Measurements from ENCODE around the gene CNMD.

Gene CNMD

DNA sequence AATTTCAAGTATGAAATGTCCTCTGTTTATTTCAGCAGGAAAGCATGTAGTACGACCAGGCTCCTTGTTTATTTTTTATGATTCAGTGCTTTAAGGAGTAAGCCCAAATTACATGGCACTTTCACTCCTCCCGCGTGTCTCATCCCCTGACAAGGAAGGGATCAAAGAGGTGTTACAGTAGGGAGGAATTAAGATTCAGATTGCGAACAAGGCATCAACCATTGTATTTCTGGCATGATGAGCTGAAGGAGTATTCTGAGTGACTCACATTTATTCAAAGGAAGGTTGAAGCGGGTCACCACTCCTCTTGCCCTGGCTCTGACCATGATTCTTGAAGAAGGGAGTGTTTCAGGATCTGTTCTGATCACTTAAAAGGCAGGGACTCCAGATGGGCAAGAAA, 46.1 kb upstream of the CNMD start:
- no peak overlapping the region for H2BK15ac ChIP-seq (ENCODE audit: low read depth, poor library complexity, severe bottlenecking)
- H3K4me3 ChIP-seq (ENCODE audit: insufficient read depth in 1 of 2, low read depth in 1 of 2, low read length in 2 of 2): no peak overlapping the region
- no peak overlapping the region for H2BK12ac ChIP-seq (ENCODE audit: low read length in 2 of 2)
- no peaks in the 10 kb centered on the region for H3K36me3 ChIP-seq (ENCODE audit: control insufficient read depth in 1 of 2, insufficient read depth in 2 of 2, low read depth in 1 of 2, low read length in 2 of 2)
- H3K14ac ChIP-seq (ENCODE audit: low read length in 2 of 2): no peak overlapping the region
- no peak overlapping the region for H3K9ac ChIP-seq (ENCODE audit: low read length)
- H3K4ac ChIP-seq (ENCODE audit: low read depth in 1 of 2, low read length in 2 of 2): no peak overlapping the region
- no peaks in the 10 kb centered on the region for H3K9me3 ChIP-seq (ENCODE audit: control insufficient read depth, low read length)
- H2BK5ac ChIP-seq (ENCODE audit: low read depth, low read length, poor library complexity, severe bottlenecking): no peak overlapping the region
- no peak overlapping the region for H4K91ac ChIP-seq (ENCODE audit: low read length)
- H2BK120ac ChIP-seq (ENCODE audit: low read depth, low read length): no peak overlapping the region
- H3K27me3 ChIP-seq (ENCODE audit: control insufficient read depth in 1 of 2, insufficient read depth in 1 of 2, low read length in 2 of 2): peaks cover 0 to 5% of the 10 kb centered on the region in 2 experiments
- no peak overlapping the region for H3K27ac ChIP-seq (ENCODE audit: low read length, poor library complexity, severe bottlenecking)
- no peak overlapping the region for H2AFZ ChIP-seq (ENCODE audit: low read depth, low read length)
- H3K4me2 ChIP-seq (ENCODE audit: low read length, poor library complexity, severe bottlenecking): no peak overlapping the region
- H3K18ac ChIP-seq (ENCODE audit: low read depth in 1 of 2, low read length in 2 of 2): no peak overlapping the region
- H4K8ac ChIP-seq (ENCODE audit: low read length): no peak overlapping the region
- WGBS: 87% methylated on average over 5 of the region's 5 CpGs
- no peak overlapping the region for H2AK5ac ChIP-seq (ENCODE audit: low read length, severe bottlenecking)
- H3K4me1 ChIP-seq (ENCODE audit: control insufficient read depth, insufficient read depth, low read depth, low read length): no peaks in the 10 kb centered on the region
- H3K23ac ChIP-seq (ENCODE audit: low read length in 2 of 2): no peak overlapping the region
- H3K79me1 ChIP-seq (replicated peaks; ENCODE audit: low read length, poor library complexity, severe bottlenecking): no peaks in the 10 kb centered on the region
- DNase-seq: no peak

GRCh38 chr13:52784591-52785340, 45.1 kb upstream of the CNMD start:
- Histone ChIP-seq H3K4me1 (ENCODE audit: control insufficient read depth, insufficient read depth, low read depth, low read length) (no peaks in the 10 kb centered on the region), H4K91ac (ENCODE audit: low read length) (no peak overlapping the region), H3K23ac (ENCODE audit: low read length in 2 of 2) (no peak overlapping the region), H2BK15ac (ENCODE audit: low read depth, poor library complexity, severe bottlenecking) (no peak overlapping the region), H2AFZ (ENCODE audit: low read depth, low read length) (no peak overlapping the region), H2BK12ac (ENCODE audit: low read length in 2 of 2) (no peak overlapping the region), H3K9me3 (ENCODE audit: control insufficient read depth, low read length) (no peaks in the 10 kb centered on the region), H3K27me3 (ENCODE audit: control insufficient read depth in 1 of 2, insufficient read depth in 1 of 2, low read length in 2 of 2) (peaks cover 0 to 5% of the 10 kb centered on the region in 2 experiments), H3K27ac (ENCODE audit: low read length, poor library complexity, severe bottlenecking) (no peak overlapping the region), H3K18ac (ENCODE audit: low read depth in 1 of 2, low read length in 2 of 2) (no peak overlapping the region), H3K79me1 (replicated peaks; ENCODE audit: low read length, poor library complexity, severe bottlenecking) (no peaks in the 10 kb centered on the region), H2AK5ac (ENCODE audit: low read length, severe bottlenecking) (no peak overlapping the region), H3K36me3 (ENCODE audit: control insufficient read depth in 1 of 2, insufficient read depth in 2 of 2, low read depth in 1 of 2, low read length in 2 of 2) (no peaks in the 10 kb centered on the region), H2BK120ac (ENCODE audit: low read depth, low read length) (no peak overlapping the region), H3K4me2 (ENCODE audit: low read length, poor library complexity, severe bottlenecking) (no peak overlapping the region), H3K4me3 (ENCODE audit: insufficient read depth in 1 of 2, low read depth in 1 of 2, low read length in 2 of 2) (no peak overlapping the region), H3K9ac (ENCODE audit: low read length) (no peak overlapping the region), H3K4ac (ENCODE audit: low read depth in 1 of 2, low read length in 2 of 2) (no peak overlapping the region), H3K14ac (ENCODE audit: low read length in 2 of 2) (no peak overlapping the region), H4K8ac (ENCODE audit: low read length) (no peak overlapping the region), H2BK5ac (ENCODE audit: low read depth, low read length, poor library complexity, severe bottlenecking) (no peak overlapping the region)
- 63% methylated on average over 5 of the region's 6 CpGs for WGBS
- no peak for DNase-seq

DNA sequence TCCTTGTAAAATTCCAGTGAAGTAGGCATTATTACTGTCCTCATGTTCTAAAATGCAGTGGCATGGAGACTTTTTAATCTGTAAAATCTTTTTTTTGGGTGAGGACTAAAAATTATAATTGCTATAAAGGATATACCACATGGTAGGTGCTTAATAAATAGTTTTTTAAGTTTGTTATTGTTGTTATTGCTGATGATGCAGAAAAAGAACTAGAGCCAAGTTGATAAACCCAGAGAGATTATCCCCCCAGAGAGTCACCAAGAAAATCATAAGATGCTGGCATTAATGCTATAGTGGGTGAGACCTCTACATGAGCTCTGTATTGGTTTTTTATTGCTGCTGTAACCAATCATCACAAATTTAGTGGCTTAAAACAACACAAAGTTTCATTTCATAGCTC, 44.3 kb upstream of the CNMD start:
- Histone ChIP-seq H3K79me1 (replicated peaks; ENCODE audit: low read length, poor library complexity, severe bottlenecking) (no peaks in the 10 kb centered on the region), H3K14ac (ENCODE audit: low read length in 2 of 2) (no peak overlapping the region), H3K4me2 (ENCODE audit: low read length, poor library complexity, severe bottlenecking) (no peak overlapping the region), H4K91ac (ENCODE audit: low read length) (no peak overlapping the region), H2BK12ac (ENCODE audit: low read length in 2 of 2) (no peak overlapping the region), H3K4me1 (ENCODE audit: control insufficient read depth, insufficient read depth, low read depth, low read length) (no peaks in the 10 kb centered on the region), H2AFZ (ENCODE audit: low read depth, low read length) (no peak overlapping the region), H3K36me3 (ENCODE audit: control insufficient read depth in 1 of 2, insufficient read depth in 2 of 2, low read depth in 1 of 2, low read length in 2 of 2) (no peaks in the 10 kb centered on the region), H3K18ac (ENCODE audit: low read depth in 1 of 2, low read length in 2 of 2) (no peak overlapping the region), H3K9me3 (ENCODE audit: control insufficient read depth, low read length) (no peaks in the 10 kb centered on the region), H2BK5ac (ENCODE audit: low read depth, low read length, poor library complexity, severe bottlenecking) (no peak overlapping the region), H2AK5ac (ENCODE audit: low read length, severe bottlenecking) (no peak overlapping the region), H3K4ac (ENCODE audit: low read depth in 1 of 2, low read length in 2 of 2) (no peak overlapping the region), H3K27me3 (ENCODE audit: control insufficient read depth in 1 of 2, insufficient read depth in 1 of 2, low read length in 2 of 2) (peaks cover 0 to 4% of the 10 kb centered on the region in 2 experiments), H3K27ac (ENCODE audit: low read length, poor library complexity, severe bottlenecking) (no peak overlapping the region), H3K4me3 (ENCODE audit: insufficient read depth in 1 of 2, low read depth in 1 of 2, low read length in 2 of 2) (no peak overlapping the region), H3K23ac (ENCODE audit: low read length in 2 of 2) (no peak overlapping the region), H2BK120ac (ENCODE audit: low read depth, low read length) (no peak overlapping the region), H4K8ac (ENCODE audit: low read length) (no peak overlapping the region), H2BK15ac (ENCODE audit: low read depth, poor library complexity, severe bottlenecking) (no peak overlapping the region), H3K9ac (ENCODE audit: low read length) (no peak overlapping the region)
- no peak for DNase-seq

DNA sequence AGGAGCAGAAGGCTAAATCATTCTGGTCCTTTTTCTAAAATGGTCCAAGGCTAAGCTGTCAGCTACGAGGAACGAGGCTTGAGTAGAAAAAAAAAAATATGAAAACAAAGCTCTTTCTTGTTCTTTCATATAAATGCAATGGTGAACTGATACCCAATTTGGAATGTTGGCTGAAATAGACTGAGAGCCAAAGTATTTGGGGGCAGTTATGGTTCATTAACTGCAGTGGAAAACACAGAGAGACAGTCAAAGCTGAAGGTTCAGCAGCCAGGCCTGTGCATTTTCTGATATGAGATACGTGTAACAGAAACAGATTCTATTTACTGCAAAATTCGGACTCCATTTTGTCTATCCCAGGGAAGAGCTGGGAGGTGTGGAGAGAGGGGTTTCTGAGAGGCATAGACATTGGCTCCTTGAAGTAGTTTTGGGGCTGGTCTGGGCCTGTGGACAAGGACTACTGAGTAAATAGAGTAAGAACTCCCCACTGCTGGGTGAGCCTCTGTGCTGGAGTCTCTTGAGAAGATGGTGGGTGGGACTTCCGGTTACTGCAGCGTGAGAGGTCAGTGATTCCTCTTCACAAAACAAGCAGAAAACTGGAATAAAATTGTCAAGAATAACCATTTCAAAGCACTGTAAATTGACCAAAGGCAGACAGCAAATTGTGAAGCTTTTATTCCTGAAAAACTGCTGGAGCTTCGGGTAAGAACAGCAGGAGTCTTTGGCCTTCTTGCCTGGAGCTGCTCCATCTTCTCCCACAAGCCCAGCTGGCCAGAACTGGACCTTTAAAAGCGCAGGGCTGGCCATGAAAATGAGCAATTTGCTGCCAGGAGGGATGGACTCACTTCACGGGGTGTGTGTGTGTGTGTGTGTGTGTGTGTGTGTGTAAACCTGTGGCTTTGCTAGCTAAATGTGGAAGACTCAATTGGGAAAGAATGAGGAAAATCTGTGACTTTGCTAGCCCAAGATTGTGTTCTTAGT, 43.1 kb upstream of the CNMD start:
- H2BK15ac ChIP-seq (ENCODE audit: low read depth, poor library complexity, severe bottlenecking): no peak overlapping the region
- no peak overlapping the region for H2AFZ ChIP-seq (ENCODE audit: low read depth, low read length)
- no peak overlapping the region for H2BK12ac ChIP-seq (ENCODE audit: low read length in 2 of 2)
- 79% methylated on average over 9 of the region's 9 CpGs for WGBS
- no peak overlapping the region for H3K27ac ChIP-seq (ENCODE audit: low read length, poor library complexity, severe bottlenecking)
- H3K9ac ChIP-seq (ENCODE audit: low read length): no peak overlapping the region
- no peak overlapping the region for H3K4me3 ChIP-seq (ENCODE audit: insufficient read depth in 1 of 2, low read depth in 1 of 2, low read length in 2 of 2)
- H3K23ac ChIP-seq (ENCODE audit: low read length in 2 of 2): no peak overlapping the region
- H2BK120ac ChIP-seq (ENCODE audit: low read depth, low read length): no peak overlapping the region
- DNase-seq: no peak
- H3K27me3 ChIP-seq (ENCODE audit: control insufficient read depth in 1 of 2, insufficient read depth in 1 of 2, low read length in 2 of 2): no peaks in the 10 kb centered on the region
- no peaks in the 10 kb centered on the region for H3K9me3 ChIP-seq (ENCODE audit: control insufficient read depth, low read length)
- no peak overlapping the region for H3K18ac ChIP-seq (ENCODE audit: low read depth in 1 of 2, low read length in 2 of 2)
- H3K4ac ChIP-seq (ENCODE audit: low read depth in 1 of 2, low read length in 2 of 2): no peak overlapping the region
- no peak overlapping the region for H3K4me2 ChIP-seq (ENCODE audit: low read length, poor library complexity, severe bottlenecking)
- no peak overlapping the region for H3K14ac ChIP-seq (ENCODE audit: low read length in 2 of 2)
- no peaks in the 10 kb centered on the region for H3K4me1 ChIP-seq (ENCODE audit: control insufficient read depth, insufficient read depth, low read depth, low read length)
- H2AK5ac ChIP-seq (ENCODE audit: low read length, severe bottlenecking): no peak overlapping the region
- H4K91ac ChIP-seq (ENCODE audit: low read length): no peak overlapping the region
- no peak overlapping the region for H2BK5ac ChIP-seq (ENCODE audit: low read depth, low read length, poor library complexity, severe bottlenecking)
- H3K79me1 ChIP-seq (replicated peaks; ENCODE audit: low read length, poor library complexity, severe bottlenecking): no peaks in the 10 kb centered on the region
- no peak overlapping the region for H4K8ac ChIP-seq (ENCODE audit: low read length)
- no peaks in the 10 kb centered on the region for H3K36me3 ChIP-seq (ENCODE audit: control insufficient read depth in 1 of 2, insufficient read depth in 2 of 2, low read depth in 1 of 2, low read length in 2 of 2)
